Left kidney (tissue), 2 donors: ENCODE measurements around the gene PPP1R14C. TPM values are rescaled to one million over a fixed set of nuclear protein-coding genes. Genes with fewer than 3 reads are reported as not detected.

Experiments used
- DNase-seq: peaks from one replicate; pipeline ENCODE4 v3.0.0-alpha.2; 2013
- polyA plus RNA-seq: library from polyadenylated mRNA; unstranded; fragments of 120-200 nt; gene quantifications from one replicate; pipeline ENCODE4 v1.2.1, GENCODE V29; 2013; ENCODE audit not compliant: insufficient read length

PPP1R14C gene
- polyA plus RNA-seq, 1 donor, result 21.6 TPM

DNA sequence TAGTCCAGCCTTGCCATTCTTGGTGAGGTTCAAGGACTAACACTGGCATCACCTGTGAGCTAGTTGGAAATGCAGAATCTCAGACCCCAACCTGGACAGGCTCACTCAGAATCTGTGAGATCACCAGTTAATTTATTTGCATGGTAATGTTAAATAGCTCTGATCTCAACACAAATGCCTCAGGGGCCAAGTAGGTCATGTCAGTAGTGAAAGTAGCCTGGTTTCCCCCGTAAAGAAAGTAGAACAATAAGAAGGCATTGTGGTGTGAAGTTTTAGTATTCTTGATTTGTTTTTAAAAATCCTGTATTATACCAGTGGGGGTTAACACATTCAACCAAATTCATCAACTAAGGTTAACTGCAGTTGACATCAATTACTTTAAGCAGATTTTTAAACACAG, 105.5 kb downstream of the PPP1R14C start:
- no peak for DNase-seq

DNA sequence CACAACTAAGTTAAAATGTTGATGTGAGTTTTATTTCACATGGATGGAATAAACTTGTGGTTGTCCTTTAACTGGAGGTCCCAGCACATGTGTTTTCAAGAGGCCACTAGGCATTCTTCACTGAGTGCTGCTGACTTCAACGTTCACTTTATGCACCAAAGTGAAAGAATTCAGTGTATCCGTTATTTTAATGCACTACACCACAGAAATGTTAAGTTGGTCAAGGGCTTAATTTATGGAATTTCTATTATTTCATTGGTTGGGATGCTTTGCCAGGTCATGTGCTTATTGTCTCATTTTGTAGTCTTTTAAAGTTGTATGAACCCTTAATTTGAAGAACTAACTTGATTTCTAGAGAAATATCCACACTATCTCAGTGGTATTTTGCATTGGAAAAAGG, 106.4 kb downstream of the PPP1R14C start:
- DNase-seq, result no peak

DNA sequence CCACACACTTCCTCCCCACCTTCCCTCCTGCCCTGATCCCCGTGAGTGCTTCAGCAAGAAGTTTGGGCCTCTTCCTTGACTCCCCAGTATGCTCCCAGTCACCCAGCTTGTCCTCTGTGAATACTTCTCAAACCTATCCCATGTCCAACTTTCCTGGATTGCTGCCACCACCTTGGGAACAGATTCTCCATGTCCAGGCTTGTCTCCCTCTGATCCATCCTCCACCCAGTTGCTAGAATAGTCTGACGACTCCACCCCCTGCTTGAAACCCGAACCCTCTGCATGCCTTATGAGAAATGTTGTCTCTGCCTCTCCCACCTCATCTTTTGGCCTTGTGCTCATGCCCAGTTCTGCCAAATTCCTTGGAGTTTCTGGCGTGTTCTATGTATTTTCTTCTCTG, 108.0 kb downstream of the PPP1R14C start:
- DNase-seq, result peak; percentile 10

DNA sequence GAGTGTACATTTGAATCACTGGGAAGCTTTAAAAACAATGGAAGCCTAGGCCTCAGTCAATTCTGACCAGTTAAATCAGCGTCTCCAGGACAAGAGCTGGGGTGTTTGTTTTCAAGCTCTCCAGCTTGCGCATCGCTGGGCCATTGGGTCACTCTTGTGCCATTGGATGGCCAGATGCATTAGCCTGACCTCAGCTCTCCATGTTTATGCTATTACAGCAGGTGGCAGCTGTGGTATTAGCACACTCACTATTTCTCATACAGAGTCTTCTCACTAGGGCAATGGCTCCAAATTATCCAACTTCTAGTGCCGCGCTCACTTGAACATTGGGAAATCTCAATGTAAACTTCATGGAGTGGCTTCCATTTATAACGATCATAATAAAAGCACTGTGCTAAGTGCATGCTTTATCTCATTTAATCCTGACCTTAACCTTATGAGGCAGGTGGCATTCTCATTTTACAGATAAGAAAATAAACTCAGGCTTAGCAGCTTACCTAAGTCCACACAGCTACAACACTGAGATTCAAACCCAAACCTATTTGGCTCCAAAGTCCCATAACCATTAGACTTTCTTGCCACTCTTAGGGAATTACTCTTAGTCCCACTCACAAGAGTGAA, 108.8 kb downstream of the PPP1R14C start:
- no peak for DNase-seq

DNA sequence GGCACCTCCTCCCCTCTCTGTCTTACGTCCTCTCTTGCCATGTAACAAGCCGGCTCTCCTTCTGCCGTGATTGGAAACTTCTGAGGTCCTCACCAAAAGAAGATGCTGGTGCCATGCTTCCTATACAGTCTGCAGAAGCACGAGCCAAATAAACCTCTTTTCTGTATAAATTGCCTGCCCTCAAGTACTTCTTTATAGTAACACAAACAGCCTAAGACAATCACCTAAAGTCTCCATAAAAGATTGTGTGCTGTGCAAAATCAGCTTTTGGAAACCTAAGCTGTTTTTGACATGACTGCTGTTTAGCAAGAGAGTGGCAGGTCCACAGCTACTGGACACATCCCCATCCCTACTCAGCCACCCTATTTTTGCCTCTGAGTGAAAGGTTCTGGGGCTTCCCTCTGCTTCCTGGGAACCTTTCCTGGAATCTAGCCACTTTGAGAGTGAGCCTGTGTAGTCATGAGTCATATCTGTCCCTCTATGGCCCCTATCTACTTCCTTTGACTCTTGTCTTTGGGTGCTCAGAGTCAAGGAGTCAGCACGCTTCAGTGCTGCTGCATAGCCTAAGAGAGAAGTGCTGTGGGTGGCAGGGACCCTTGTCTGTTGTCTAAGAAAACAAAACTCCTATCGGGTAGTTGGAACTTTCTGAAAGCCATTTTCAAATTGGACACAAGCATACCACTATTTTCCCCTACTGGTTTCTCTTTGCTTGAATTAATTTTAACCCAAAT, 110.0 kb downstream of the PPP1R14C start:
- DNase-seq, result no peak

DNA sequence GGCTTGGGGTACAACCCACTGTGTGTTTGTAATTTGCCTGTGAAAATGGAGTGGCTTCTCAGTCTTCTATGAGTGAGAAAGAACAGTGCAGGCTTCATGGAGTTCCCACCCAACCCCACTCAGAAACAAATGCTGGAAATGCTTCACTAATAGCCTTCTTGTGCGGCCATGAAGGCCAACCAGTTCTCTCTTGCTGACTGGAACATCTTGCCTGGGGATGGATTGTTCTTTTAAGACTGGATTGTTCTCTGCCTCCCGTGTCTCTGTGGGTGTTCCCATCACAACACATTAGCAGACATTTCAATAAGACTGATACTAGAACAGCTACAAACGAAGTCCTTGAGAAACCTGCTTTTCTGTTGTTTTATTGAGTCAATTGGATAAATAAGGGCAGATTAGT, 110.6 kb downstream of the PPP1R14C start:
- no peak for DNase-seq

DNA sequence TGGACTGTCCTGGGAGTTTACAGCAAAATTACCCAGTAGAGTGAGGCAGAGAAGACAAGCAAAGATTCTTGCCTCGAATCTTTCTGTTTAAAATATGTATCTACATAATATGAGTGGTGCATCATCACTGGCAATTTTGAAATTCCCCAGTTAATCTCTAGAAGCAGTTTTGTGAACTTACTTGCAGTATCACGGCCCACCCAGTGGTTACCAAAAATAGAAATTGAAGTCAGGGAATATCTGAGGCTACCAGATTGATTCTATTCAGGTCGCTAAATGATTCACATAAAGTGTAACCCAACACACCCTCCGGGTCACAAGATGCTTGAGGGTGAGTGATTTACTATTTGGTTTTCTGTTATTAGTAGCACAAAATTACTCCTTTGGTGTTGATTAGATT, 111.9 kb downstream of the PPP1R14C start:
- no peak for DNase-seq

DNA sequence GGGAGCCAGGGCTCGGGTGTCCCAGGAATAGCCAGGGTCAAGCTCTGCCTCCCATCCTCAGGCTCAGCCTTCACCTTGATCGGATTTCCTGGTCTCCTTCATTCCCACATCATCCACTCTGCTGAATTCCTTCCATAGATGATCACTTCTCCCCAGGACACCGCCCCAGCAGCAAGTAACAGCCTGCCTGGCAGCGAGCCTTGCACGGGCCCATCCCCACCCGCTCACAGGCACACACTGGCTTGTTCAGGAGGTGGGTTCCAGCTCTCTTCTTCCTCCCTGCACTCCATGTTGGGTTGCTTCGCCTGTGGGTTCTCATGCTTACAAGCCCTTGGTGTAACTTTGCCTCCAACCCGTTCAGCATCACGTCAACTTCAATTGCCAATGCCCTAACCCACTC, 113.0 kb downstream of the PPP1R14C start:
- DNase-seq, result no peak

DNA sequence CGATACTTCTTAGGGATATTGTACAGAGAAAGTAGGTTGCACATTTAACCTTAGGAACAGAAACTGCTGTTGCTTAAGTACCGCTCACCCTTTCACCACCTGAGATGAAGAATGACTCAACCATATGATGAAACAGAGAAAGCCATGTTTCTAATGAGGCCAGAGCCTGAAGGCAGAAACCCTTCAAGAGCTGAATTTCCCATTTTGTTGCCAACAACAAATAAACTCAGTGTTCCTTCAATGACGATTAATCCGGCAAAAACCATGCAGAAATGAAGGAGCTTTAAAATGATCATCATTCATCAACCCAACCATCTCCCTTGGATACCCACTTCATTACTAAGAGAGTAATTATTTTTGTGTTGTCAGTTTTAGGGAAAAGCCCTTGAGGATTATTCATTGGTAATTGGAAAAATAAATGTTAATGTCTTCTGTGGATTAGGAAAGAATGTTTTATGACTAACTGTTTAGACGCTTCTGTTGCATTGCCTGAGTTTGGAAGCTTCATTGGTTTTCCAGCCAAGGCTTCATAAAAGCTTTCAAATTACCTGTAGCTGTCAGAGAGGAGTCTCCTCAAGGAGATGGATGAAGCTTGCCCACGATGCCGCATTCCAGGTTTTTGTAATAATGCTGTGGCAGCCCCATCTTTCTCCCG, 113.9 kb downstream of the PPP1R14C start:
- no peak for DNase-seq

DNA sequence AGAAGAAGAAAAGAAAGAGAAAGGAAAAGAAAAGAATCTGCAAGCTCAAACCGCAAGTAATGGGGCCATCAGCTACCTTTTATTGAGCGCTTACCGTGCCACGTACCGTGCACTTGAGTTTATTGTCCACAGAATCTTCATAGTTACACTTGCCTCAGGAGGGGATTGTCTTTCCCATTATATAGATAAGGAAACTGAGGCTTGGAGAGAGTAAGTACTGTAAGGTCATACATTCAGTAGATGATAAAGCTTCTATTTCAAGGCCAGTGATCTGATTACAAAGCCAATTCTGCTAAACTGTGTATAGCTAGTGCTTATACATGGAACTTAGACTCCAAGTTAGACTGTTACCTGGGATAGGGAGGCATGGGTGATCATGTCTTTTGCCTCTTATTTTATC, 115.5 kb downstream of the PPP1R14C start:
- DNase-seq, result no peak

DNA sequence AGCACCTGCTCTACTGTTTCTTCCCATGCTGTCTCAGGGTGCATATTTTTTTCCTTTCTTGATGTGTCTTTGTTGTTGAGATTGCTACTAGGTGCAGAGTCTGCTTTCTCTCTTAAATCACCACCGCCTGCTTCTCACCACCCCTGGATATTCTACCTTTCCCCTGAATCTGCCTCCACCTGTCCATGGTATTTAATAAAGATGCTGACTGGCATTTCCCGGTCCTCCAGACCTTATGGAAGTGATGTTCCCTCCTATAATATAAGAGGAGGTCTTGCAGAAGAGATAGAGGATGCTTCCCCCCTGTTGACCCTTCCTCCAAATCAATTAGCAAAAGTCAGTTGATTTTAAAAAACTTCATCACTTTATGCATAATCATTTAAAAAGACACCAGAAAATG, 118.1 kb downstream of the PPP1R14C start:
- no peak for DNase-seq

DNA sequence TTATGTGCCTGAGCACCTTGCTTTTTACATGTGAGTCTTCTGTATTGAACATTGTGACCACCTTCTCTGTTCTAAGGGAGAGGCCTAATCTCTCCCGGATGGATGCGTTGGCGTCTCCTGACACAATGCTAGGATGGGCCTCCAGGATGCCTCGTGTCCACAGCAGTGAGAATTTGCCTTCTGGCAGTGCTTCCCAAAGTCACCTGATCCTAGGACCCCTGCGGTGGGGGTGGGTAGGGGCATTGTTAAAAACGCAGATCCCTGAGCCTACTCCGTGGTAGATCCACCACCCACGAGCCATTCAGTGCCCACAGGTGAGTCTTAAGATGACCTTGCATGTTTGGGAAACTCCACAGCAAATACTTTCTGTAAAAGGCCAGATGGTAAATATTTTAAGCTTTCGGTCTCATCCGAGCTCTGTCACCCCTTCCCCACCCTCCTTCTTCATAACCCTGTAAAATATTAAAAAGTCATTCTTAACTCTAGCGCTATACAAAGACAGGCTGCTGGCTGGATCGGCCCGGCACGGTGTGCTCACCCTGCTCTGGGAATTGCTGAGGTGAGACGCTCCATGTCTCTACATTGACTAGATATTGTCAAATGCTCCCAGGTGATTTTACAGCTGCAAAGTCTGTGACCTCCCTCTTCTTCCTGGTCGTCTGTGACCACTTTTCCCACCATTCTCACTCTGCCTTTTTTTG, 119.3 kb downstream of the PPP1R14C start:
- no peak for DNase-seq

DNA sequence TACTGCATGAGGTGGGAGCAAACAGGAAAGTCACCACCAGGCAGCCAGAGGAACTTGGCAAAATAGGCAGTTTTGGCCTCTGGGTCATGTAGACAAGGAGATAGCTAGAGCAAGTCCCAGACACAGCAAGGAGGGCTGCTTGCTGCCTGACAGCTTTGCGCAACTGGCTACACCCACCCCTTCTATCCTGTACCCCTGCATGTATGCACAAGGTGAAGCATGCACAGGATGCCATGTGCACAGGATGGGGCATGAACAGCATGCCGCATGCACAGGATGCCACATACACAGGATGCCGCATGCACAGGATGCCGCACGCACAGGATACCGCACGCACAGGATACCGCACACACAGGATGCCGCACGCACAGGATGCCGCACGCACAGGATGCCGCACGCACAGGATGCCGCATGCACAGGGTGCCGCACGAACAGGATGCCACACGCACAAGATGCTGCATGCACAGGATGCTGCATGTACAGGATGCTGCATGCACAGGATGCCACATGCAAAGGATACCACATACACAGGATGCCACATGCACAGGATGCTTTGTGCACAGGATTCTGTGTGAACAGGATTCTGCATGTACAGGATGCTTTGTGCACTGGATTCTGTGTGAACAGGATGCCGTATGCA, 121.0 kb downstream of the PPP1R14C start:
- no peak for DNase-seq

DNA sequence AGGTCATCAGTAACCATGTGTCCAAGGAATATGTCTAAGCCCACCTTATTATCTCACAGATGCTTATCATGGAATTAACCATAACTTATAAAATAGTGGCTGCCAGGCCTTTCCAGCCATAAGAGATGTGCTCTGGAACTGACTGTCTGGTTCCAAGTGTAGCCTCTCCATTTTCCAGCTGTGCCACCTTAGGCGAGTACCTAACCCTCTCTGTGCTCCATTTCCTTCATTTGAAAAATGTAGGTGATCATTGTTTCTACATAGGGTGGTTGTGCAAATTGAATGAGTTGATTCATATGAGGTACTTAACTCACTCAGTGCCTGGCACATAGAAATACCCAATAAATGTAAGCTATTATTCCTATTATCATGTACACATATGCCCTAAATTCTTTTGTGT, 123.5 kb downstream of the PPP1R14C start:
- no peak for DNase-seq

DNA sequence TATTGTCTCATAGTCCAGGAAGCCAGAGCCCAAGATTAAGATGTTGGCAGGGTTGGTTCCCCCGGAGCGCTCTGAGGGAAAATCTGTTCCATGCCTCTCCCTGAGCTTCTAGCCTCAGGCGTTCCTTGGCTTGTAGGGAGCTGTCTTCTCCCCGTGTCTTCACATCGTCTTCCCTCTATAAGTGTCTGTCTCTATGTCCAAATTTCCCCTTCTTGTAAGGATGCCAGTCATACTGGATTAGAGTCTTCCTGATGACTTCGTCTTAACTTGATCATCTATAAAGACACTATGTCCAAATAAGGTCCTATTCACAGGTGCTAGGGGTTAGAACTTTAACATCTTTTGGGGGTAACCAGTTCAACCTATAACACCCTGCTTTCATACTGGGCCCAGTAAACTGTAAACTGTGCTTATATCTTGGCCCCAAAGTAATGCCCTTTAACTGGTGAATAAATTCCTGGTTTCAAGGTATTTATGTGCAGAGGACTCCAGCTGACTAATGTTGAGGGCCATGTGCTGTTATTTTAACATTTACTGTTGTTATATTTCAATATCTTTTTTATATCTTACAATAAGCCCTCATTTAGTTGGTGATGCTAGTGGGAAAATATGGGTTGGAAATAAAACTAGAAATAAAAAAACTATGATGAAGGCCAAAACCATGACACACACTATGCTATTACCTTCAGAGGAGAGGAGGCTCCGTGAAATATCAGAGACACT, 124.3 kb downstream of the PPP1R14C start:
- DNase-seq, result no peak

DNA sequence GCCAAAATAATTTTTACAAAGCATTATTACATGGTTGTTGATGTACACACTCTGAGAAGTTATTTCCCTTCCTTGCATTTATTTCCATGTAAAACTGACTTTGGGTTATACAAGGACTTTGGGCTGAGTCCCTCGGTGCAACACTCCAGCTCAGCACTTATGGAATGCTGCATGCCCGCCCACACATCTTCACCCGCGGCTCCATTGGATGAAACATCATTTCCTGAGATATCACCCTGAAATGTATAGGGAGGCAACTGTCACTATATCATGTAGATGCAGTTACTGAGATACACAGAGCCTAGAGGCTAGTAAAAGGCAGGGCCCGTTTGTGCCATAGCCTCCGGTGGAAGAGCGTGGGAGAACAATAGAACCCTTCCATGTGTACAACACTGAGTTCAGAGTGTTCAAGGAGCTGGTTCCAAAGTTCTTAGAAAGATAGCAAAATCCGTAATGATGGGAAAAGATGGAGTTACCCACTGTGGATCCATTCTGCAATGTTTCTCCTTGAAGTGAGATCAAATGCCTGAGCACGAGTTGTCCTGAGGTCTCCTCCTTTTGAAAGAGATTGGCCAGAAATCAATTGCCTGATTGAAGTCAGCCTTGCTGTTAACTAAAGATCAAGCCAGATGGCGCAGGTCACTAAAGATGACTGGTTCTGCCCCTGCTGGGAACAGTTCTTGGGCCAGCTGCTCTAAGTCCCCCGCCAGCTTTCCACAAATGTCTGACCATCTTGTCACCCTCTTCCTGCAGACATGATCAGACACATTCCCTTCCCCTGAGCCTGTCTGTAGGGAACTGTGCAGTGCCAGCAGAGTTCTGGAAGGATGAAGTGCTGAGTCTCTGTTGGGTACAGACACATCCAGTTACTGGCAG, 125.1 kb downstream of the PPP1R14C start:
- no peak for DNase-seq

DNA sequence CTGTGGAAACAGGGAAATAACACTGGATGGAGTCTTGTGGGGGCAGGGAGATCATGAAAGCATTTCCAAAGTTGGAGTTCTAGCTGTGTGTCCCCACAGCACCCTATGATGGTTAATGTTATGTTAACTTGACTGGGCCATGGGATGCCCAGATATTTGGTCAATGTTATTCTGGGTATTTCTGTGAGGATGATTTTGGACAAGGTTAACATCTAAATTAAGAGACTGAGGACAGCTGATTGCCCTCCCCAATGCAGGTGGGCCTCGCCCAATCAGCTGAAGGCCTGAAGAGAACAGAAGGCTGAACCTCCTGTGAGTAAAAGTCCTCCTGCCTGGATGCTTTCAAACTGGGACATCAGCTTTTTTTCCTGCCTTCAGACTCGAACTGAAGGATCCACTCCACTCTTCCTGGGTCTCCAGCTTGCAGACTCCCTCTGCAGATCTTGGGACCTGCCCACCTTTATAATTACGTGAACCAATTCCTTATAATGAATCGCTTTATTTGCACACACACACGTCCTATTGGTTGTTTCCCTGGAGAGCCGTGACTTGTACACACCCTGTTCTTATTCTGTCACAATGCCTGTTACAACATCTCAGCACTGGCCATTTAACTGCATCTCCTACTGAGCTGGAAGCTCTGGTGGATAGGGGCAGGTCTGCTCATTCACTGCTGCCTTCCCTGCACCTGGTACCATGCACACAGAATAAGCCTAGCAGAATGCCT, 126.4 kb downstream of the PPP1R14C start:
- DNase-seq, result no peak

DNA sequence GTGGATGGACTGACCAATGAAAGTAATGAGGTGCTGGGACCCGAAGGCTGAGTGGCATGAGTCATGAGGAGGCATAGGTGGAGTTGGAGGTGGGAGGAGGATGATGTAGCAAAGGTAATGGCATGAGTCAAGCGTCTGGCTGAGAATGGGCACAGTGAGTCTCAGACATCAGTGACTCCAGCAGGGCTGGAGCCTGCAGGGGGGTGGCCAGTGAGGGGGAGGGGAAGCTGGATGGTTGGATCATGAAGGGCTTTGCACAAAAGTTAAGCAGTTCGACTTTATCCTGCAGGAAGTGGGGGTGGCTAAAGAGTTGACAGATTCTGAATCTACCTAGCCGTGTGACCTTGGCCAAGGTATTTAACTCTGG, 127.0 kb downstream of the PPP1R14C start:
- DNase-seq, result no peak

DNA sequence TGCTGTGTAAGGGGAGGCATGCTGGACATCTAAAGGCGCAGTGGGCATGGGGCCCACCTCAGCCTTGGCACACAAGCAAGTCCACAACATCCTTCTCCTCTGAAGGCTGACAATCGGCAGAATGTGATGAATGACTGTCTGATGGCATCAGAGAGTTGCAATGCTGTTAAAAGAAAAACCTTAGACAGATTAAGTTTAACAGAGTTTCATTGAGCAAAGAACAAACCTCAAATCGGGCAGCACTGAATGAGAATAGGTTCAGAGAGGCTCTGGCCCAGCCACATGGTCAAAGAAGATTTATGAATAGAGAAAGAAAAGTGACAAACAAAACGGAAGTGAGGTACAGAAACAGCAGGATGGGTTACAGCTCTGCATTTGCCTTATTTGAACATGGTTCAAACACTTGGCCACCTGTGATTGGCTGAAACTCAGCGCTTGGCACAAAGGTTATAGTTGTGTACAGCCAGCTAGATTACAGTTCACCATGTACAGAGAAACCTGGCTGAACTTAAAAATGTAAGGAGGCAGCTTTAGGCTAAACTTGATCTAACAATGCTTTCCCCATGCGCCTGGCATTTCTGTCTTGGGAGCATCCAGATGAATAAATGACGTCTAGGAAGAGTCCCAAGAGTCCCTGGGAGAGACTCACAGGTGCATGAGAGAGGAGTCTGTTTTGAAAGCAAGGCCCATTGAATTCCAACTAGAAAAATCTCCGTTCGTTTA, 127.6 kb downstream of the PPP1R14C start:
- DNase-seq, result no peak

DNA sequence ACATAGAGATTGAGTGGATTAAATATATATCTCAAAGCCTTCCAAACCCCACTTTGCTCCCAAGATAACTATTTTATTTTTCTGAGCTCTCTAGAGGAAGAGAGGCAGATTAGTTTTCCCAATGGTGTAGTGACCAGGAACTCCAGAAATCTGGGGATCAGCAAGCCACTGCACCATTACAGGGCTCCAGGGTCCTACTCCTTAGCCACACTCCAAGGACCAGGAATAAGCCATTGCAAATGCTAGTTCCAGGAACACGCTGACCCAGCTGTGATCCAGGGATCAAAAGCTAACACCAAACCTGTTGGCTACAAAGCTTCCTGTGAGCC, 128.3 kb downstream of the PPP1R14C start:
- DNase-seq, result no peak
